Loucy (cell line): ENCODE results near the gene SCP2D1.

Experiments
- CTCF ChIP-seq: fragments of 200-600 bp; sonication (generic); conservative IDR thresholded peaks from 2 replicates; pipeline ENCODE4 v1.5.1; 2014; ENCODE audit warnings: mild to moderate bottlenecking, antibody characterized with exemption, low read length
- EZH2phosphoT487 ChIP-seq: fragments of 200-600 bp; IDR thresholded peaks from 2 replicates; pipeline ENCODE4 v1.6.1; 2018; ENCODE audit warnings: antibody characterized with exemption, mild to moderate bottlenecking, moderate library complexity, borderline replicate concordance

GRCh38 chr20:18767676-18768075, 45.9 kb upstream of the SCP2D1 start:
- TF ChIP-seq CTCF (no peak), EZH2phosphoT487 (no peak)
